GM10248 (cell line): ENCODE measurements around the gene C3orf18.

Experiments used
- CTCF ChIA-PET: fragments of 300-600 bp; sonication (Branson Sonifier 250); formaldehyde crosslinking; extraction: SDS; loops from one replicate; lab custom pipeline; 2021; ENCODE audit warnings: antibody characterized with exemption; lab: Yijun Ruan, JAX
- POLR2A ChIA-PET: fragments of 350-650 bp; sonication (Branson Sonifier 250); formaldehyde crosslinking; extraction: SDS; loops from one replicate; lab custom pipeline; 2020; ENCODE audit warnings: antibody characterized with exemption; lab: Yijun Ruan, JAX
- DNase-seq: peaks from one replicate; pipeline ENCODE4 v3.0.0; 2012; ENCODE audit errors: extremely low spot score
- TF ChIP-seq, protein P1 (sequence below): IDR thresholded peaks from 2 replicates; pipeline ENCODE4 v1.5.1; 2012; ENCODE audit warnings: mild to moderate bottlenecking, low read depth; ENCODE audit errors: extremely low read depth, missing control alignments, control extremely low read depth

C3orf18 gene

GRCh38 chr3:50609071-50609762 is 41.7 kb upstream of the C3orf18 start:
- ChIA-PET CTCF (interaction anchor here (1.4 to 17.5 kb wide), 6 partner anchors 11 to 67 kb away, joined by 3 to 419 read pairs (median 221); partner anchors contain the start of gene HEMK1), POLR2A (no interaction called here)
- TF ChIP-seq, protein P1, sequence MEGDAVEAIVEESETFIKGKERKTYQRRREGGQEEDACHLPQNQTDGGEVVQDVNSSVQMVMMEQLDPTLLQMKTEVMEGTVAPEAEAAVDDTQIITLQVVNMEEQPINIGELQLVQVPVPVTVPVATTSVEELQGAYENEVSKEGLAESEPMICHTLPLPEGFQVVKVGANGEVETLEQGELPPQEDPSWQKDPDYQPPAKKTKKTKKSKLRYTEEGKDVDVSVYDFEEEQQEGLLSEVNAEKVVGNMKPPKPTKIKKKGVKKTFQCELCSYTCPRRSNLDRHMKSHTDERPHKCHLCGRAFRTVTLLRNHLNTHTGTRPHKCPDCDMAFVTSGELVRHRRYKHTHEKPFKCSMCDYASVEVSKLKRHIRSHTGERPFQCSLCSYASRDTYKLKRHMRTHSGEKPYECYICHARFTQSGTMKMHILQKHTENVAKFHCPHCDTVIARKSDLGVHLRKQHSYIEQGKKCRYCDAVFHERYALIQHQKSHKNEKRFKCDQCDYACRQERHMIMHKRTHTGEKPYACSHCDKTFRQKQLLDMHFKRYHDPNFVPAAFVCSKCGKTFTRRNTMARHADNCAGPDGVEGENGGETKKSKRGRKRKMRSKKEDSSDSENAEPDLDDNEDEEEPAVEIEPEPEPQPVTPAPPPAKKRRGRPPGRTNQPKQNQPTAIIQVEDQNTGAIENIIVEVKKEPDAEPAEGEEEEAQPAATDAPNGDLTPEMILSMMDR: no peak
- DNase-seq: no peak

- ChIA-PET CTCF (interaction anchor here (1.0 to 17.5 kb wide), 6 partner anchors 8 to 42 kb away, joined by 3 to 419 read pairs (median 221); partner anchors contain the start of gene HEMK1), POLR2A (no interaction called here)
- DNase-seq: no peak
- TF ChIP-seq, protein P1: no peak
These were observed 40.7 kb upstream of the C3orf18 start for GRCh38 chr3:50608278-50608677.

- no peak for DNase-seq
- TF ChIP-seq, protein P1: no peak
- ChIA-PET CTCF (interaction anchor here (1.0 to 17.5 kb wide), 6 partner anchors 7 to 43 kb away, joined by 3 to 419 read pairs (median 147); partner anchors contain the start of genes HEMK1 and MAPKAPK3), POLR2A (no interaction called here)
These were observed 39.9 kb upstream of the C3orf18 start for GRCh38 chr3:50607271-50608091.

DNA sequence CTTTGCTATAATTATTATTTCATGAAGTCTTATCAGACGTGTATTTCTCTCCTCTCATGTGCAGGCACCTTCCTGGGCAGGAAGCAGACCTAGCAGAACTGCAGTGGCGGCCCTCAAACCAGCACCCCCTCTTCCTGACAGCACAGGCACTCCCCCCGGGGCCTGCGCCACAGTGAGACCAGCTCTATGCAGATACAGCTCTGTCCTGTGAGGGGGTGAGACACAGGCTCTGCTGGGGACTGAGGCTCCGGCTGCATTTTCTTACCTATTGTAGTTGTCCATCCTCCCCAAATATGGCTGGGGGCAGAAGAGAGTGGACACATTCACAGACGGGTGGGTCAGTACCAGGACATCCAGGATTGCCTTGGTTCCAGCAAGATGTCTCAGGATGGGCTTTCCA is 39.0 kb upstream of the C3orf18 start:
- POLR2A ChIA-PET: no interaction called here
- no peak for DNase-seq
- CTCF ChIA-PET: interaction anchor here (7.5 to 17.5 kb wide), 2 partner anchors 8 to 16 kb away, joined by 54 to 266 read pairs; partner anchors contain the start of gene MAPKAPK3
- TF ChIP-seq, protein P1: no peak

DNA sequence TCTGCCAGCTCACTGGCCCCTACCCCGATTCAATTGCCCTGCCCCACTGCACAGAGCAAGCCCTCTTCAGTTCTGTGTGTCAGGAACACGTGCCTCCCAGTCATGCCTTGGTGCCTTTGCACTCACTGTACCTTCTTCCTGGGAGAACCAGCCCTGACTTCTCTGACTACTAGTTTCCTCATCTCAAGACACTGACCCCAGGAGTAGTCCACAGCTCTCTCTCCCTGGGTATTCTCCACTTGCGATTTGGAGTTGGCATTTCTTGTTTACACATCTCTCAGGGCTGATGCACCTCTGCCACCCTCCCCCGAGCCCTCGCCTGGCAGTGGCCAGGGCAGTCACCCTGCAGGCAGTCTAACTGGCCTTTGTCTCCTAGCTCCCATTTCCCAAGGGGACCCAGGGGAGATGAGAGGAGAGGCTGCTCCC is 38.4 kb upstream of the C3orf18 start:
- no peak for DNase-seq
- ChIA-PET CTCF (interaction anchor here (7.5 to 17.5 kb wide), 2 partner anchors 9 to 16 kb away, joined by 54 to 266 read pairs; partner anchors contain the start of gene MAPKAPK3), POLR2A (no interaction called here)
- TF ChIP-seq, protein P1: no peak
